ENCODE results near the gene RAB17.

- TF ChIP-seq, protein P1, sequence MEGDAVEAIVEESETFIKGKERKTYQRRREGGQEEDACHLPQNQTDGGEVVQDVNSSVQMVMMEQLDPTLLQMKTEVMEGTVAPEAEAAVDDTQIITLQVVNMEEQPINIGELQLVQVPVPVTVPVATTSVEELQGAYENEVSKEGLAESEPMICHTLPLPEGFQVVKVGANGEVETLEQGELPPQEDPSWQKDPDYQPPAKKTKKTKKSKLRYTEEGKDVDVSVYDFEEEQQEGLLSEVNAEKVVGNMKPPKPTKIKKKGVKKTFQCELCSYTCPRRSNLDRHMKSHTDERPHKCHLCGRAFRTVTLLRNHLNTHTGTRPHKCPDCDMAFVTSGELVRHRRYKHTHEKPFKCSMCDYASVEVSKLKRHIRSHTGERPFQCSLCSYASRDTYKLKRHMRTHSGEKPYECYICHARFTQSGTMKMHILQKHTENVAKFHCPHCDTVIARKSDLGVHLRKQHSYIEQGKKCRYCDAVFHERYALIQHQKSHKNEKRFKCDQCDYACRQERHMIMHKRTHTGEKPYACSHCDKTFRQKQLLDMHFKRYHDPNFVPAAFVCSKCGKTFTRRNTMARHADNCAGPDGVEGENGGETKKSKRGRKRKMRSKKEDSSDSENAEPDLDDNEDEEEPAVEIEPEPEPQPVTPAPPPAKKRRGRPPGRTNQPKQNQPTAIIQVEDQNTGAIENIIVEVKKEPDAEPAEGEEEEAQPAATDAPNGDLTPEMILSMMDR (IDR thresholded peaks at IDR 0.05; ENCODE audit: low read length) = no peak
- no peak for TF ChIP-seq EZH2 (IDR thresholded peaks at IDR 0.05; ENCODE audit: borderline replicate concordance, low read length)
These were observed 37.6 kb downstream of the RAB17 start for GRCh38 chr2:237552908-237553307.
